ENCODE measurements around the gene ROR1. TPM values are rescaled to one million over a fixed set of nuclear protein-coding genes. Genes with fewer than 3 reads are reported as not detected.

The ROR1 gene
- total and polyA plus RNA-seq, 9 of the 15 experiments (the other 6 are each of a cell fraction or from before 2014, with no cell fraction given) = 0.02 TPM; not detected in 8

DNA sequence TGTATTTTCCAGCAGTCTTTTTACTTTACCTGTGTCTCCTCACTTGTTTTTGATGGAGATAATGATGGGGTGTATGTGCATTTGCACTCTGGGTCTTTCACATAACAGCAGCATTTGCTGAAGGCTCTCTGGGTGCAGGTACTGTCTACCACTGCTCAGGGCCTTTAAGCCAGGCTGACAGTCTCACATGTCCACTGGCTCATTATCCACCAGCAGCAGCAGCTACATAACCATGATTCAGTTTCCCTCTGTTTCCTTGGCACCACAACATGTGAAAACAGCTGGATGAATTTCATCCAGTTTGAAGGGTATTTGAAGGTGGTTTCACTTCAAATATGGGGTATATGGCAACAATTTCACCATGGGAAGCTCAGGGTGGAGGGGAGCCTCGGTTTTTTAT, 41.2 kb upstream of the ROR1 start (continued):
- TF ChIP-seq, protein P1, sequence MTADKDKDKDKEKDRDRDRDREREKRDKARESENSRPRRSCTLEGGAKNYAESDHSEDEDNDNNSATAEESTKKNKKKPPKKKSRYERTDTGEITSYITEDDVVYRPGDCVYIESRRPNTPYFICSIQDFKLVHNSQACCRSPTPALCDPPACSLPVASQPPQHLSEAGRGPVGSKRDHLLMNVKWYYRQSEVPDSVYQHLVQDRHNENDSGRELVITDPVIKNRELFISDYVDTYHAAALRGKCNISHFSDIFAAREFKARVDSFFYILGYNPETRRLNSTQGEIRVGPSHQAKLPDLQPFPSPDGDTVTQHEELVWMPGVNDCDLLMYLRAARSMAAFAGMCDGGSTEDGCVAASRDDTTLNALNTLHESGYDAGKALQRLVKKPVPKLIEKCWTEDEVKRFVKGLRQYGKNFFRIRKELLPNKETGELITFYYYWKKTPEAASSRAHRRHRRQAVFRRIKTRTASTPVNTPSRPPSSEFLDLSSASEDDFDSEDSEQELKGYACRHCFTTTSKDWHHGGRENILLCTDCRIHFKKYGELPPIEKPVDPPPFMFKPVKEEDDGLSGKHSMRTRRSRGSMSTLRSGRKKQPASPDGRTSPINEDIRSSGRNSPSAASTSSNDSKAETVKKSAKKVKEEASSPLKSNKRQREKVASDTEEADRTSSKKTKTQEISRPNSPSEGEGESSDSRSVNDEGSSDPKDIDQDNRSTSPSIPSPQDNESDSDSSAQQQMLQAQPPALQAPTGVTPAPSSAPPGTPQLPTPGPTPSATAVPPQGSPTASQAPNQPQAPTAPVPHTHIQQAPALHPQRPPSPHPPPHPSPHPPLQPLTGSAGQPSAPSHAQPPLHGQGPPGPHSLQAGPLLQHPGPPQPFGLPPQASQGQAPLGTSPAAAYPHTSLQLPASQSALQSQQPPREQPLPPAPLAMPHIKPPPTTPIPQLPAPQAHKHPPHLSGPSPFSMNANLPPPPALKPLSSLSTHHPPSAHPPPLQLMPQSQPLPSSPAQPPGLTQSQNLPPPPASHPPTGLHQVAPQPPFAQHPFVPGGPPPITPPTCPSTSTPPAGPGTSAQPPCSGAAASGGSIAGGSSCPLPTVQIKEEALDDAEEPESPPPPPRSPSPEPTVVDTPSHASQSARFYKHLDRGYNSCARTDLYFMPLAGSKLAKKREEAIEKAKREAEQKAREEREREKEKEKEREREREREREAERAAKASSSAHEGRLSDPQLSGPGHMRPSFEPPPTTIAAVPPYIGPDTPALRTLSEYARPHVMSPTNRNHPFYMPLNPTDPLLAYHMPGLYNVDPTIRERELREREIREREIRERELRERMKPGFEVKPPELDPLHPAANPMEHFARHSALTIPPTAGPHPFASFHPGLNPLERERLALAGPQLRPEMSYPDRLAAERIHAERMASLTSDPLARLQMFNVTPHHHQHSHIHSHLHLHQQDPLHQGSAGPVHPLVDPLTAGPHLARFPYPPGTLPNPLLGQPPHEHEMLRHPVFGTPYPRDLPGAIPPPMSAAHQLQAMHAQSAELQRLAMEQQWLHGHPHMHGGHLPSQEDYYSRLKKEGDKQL (CRISPR knock-in tag; IDR thresholded peaks at IDR 0.05; ENCODE audit: borderline replicate concordance) = no peak
- TF ChIP-seq EGR1 (conservative IDR thresholded peaks at IDR 0.05) = no peak
- TF ChIP-seq CBFA2T2 (conservative IDR thresholded peaks at IDR 0.05) = no peak
- no peak for TF ChIP-seq SMAD2 (IDR thresholded peaks at IDR 0.05; ENCODE audit: low read depth, low read length)
- TF ChIP-seq, protein P2, sequence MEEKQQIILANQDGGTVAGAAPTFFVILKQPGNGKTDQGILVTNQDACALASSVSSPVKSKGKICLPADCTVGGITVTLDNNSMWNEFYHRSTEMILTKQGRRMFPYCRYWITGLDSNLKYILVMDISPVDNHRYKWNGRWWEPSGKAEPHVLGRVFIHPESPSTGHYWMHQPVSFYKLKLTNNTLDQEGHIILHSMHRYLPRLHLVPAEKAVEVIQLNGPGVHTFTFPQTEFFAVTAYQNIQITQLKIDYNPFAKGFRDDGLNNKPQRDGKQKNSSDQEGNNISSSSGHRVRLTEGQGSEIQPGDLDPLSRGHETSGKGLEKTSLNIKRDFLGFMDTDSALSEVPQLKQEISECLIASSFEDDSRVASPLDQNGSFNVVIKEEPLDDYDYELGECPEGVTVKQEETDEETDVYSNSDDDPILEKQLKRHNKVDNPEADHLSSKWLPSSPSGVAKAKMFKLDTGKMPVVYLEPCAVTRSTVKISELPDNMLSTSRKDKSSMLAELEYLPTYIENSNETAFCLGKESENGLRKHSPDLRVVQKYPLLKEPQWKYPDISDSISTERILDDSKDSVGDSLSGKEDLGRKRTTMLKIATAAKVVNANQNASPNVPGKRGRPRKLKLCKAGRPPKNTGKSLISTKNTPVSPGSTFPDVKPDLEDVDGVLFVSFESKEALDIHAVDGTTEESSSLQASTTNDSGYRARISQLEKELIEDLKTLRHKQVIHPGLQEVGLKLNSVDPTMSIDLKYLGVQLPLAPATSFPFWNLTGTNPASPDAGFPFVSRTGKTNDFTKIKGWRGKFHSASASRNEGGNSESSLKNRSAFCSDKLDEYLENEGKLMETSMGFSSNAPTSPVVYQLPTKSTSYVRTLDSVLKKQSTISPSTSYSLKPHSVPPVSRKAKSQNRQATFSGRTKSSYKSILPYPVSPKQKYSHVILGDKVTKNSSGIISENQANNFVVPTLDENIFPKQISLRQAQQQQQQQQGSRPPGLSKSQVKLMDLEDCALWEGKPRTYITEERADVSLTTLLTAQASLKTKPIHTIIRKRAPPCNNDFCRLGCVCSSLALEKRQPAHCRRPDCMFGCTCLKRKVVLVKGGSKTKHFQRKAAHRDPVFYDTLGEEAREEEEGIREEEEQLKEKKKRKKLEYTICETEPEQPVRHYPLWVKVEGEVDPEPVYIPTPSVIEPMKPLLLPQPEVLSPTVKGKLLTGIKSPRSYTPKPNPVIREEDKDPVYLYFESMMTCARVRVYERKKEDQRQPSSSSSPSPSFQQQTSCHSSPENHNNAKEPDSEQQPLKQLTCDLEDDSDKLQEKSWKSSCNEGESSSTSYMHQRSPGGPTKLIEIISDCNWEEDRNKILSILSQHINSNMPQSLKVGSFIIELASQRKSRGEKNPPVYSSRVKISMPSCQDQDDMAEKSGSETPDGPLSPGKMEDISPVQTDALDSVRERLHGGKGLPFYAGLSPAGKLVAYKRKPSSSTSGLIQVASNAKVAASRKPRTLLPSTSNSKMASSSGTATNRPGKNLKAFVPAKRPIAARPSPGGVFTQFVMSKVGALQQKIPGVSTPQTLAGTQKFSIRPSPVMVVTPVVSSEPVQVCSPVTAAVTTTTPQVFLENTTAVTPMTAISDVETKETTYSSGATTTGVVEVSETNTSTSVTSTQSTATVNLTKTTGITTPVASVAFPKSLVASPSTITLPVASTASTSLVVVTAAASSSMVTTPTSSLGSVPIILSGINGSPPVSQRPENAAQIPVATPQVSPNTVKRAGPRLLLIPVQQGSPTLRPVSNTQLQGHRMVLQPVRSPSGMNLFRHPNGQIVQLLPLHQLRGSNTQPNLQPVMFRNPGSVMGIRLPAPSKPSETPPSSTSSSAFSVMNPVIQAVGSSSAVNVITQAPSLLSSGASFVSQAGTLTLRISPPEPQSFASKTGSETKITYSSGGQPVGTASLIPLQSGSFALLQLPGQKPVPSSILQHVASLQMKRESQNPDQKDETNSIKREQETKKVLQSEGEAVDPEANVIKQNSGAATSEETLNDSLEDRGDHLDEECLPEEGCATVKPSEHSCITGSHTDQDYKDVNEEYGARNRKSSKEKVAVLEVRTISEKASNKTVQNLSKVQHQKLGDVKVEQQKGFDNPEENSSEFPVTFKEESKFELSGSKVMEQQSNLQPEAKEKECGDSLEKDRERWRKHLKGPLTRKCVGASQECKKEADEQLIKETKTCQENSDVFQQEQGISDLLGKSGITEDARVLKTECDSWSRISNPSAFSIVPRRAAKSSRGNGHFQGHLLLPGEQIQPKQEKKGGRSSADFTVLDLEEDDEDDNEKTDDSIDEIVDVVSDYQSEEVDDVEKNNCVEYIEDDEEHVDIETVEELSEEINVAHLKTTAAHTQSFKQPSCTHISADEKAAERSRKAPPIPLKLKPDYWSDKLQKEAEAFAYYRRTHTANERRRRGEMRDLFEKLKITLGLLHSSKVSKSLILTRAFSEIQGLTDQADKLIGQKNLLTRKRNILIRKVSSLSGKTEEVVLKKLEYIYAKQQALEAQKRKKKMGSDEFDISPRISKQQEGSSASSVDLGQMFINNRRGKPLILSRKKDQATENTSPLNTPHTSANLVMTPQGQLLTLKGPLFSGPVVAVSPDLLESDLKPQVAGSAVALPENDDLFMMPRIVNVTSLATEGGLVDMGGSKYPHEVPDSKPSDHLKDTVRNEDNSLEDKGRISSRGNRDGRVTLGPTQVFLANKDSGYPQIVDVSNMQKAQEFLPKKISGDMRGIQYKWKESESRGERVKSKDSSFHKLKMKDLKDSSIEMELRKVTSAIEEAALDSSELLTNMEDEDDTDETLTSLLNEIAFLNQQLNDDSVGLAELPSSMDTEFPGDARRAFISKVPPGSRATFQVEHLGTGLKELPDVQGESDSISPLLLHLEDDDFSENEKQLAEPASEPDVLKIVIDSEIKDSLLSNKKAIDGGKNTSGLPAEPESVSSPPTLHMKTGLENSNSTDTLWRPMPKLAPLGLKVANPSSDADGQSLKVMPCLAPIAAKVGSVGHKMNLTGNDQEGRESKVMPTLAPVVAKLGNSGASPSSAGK (IDR thresholded peaks at IDR 0.05) = no peak
- no peak for TF ChIP-seq TEAD1 (CRISPR knock-in tag; IDR thresholded peaks at IDR 0.05)
- TF ChIP-seq ERF (CRISPR knock-in tag; IDR thresholded peaks at IDR 0.05) = no peak
- no peak for TF ChIP-seq HDAC3 (IDR thresholded peaks at IDR 0.05; ENCODE audit: borderline replicate concordance, partially characterized antibody)
- no peak for TF ChIP-seq NFIC (IDR thresholded peaks at IDR 0.05)
- no peak for TF ChIP-seq BCL6 (CRISPR knock-in tag; IDR thresholded peaks at IDR 0.05)
- TF ChIP-seq, protein P3, sequence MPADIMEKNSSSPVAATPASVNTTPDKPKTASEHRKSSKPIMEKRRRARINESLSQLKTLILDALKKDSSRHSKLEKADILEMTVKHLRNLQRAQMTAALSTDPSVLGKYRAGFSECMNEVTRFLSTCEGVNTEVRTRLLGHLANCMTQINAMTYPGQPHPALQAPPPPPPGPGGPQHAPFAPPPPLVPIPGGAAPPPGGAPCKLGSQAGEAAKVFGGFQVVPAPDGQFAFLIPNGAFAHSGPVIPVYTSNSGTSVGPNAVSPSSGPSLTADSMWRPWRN (IDR thresholded peaks at IDR 0.05; ENCODE audit: low read depth) = no peak
- no peak for TF ChIP-seq ZNF644 (tag; IDR thresholded peaks at IDR 0.05; ENCODE audit: low read depth)
